Kidney (tissue), 14 donors: Measurements from ENCODE around the gene DBX2. TPM values are rescaled to one million over a fixed set of nuclear protein-coding genes. Genes with fewer than 3 reads are reported as not detected.

ENCODE experiments used
- DNase-seq, 5 donors: peaks; one replicate each; pipeline ENCODE4 v3.0.0-alpha.2; 2013 to 2020
- FAIRE-seq: peaks from 2 replicates; lab custom pipeline; 2012; peaks lifted over from hg19 to GRCh38; lab: Jason Lieb, UNC
- H3K27ac ChIP-seq, 2 donors: one replicate each; pipeline ENCODE4 v1.7.0; 2013; ENCODE audit warnings: low read depth in 2 of 2, low read length in 2 of 2, inconsistent platforms in 1 of 2
- H3K27me3 ChIP-seq: one replicate; pipeline ENCODE4 v1.7.1; 2013; ENCODE audit warnings: low read length, inconsistent platforms; ENCODE audit not compliant: control insufficient read depth, insufficient read depth
- H3K36me3 ChIP-seq, 3 donors: one replicate each; pipeline versions ENCODE4 v1.7.0 to v1.7.1; 2013; ENCODE audit warnings: low read length in 3 of 3, control low read depth in 1 of 3, inconsistent platforms in 1 of 3; ENCODE audit not compliant: insufficient read depth in 3 of 3, control insufficient read depth in 2 of 3
- H3K4me1 ChIP-seq, 3 donors: one replicate each; pipeline versions ENCODE4 v1.7.0 to v1.7.1; 2013; ENCODE audit warnings: low read length in 3 of 3, inconsistent platforms in 1 of 3, low read depth in 1 of 3; ENCODE audit not compliant: control insufficient read depth in 2 of 3, insufficient read depth in 2 of 3
- H3K4me3 ChIP-seq, 3 donors: one replicate each; pipeline versions ENCODE4 v1.7.0 to v1.8.1; 2013; ENCODE audit warnings: low read length in 3 of 3, control low read depth in 1 of 3, inconsistent platforms in 1 of 3
- H3K9ac ChIP-seq, 3 donors: one replicate each; pipeline versions ENCODE4 v1.7.0 to v1.7.1; 2013; ENCODE audit warnings: low read length in 3 of 3, control low read depth in 1 of 3, inconsistent platforms in 1 of 3
- H3K9me3 ChIP-seq, 3 donors: one replicate each; pipeline versions ENCODE4 v1.7.0 to v1.7.1; 2013; ENCODE audit warnings: low read length in 3 of 3, control low read depth in 1 of 3, inconsistent platforms in 1 of 3; ENCODE audit not compliant: control insufficient read depth in 2 of 3, insufficient read depth in 1 of 3
- intact Hi-C: fragments of 100-400 bp; cut with DNase I; formaldehyde crosslinking; loops from one replicate; pipeline ENCODE4 v1.11.1; 2022
- polyA plus RNA-seq: library from polyadenylated mRNA; stranded (reverse); fragments of 350-450 nt; fragmentation: Illumina TruSeq; extraction: RNeasy Lipid Tissue Mini Kit (QIAGEN cat#74804); gene quantifications from one replicate; pipeline ENCODE4 v1.2.3, GENCODE V29; 2014; ENCODE audit warnings: low read depth, low replicate concordance; ENCODE audit not compliant: insufficient read depth
- total RNA-seq: library from RNA; stranded (reverse); fragmentation: NEBNext Ultra II Directional; extraction: Animal tissue kit (Norgen Biotek cat#: 25700); gene quantifications from one replicate; pipeline ENCODE4 v1.2.1, GENCODE V29; 2021
- TF ChIP-seq, protein P1 (sequence below): IDR thresholded peaks from 3 replicates; pipeline ENCODE4 v1.5.1; 2012; ENCODE audit warnings: mild to moderate bottlenecking, moderate library complexity, borderline replicate concordance; ENCODE audit not compliant: insufficient read depth; ENCODE audit errors: extremely low read depth
- donor health status: control.
- donor health status: control.
- donor health status: control.
- donor health status: control.
- donor health status: control.
- donor health status: DM: yes; HTN: yes; CAD: no.
- donor health status: Normal renal cell carcinoma (clear cell type).

DBX2 gene
- total and polyA plus RNA-seq, 2 donors from 2014 or later, result not detected

DNA sequence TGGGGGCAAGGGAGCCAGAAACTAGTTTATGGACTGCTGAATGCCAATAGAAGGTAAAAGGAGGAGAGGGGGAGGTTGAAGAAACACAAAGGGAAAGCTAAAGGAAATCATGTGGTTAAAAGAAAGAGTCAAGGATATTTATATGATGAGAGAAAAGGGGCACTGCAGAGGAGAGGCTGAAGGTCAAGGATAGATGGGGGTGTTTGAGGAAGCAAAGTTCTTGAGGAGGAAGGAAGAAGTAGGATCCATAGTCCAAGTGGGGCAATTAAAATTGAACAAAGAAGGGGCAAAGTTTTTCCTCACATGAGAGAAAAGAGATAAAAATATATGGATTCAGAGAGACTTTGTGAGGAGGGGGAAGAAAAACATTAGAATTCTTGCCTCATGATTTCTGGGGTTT is 10.1 kb upstream of the DBX2 start:
- DNase-seq (no peak), FAIRE-seq (no peak)
- Histone ChIP-seq H3K27me3 (no peaks in the 10 kb centered on the region), H3K27ac (no peak overlapping the region), H3K9ac (no peak overlapping the region), H3K4me3 (no peak overlapping the region), H3K4me1 (no peaks in the 10 kb centered on the region), H3K9me3 (no peaks in the 10 kb centered on the region), H3K36me3 (no peaks in the 10 kb centered on the region)
- intact Hi-C loops, result no loop called here
- TF ChIP-seq, protein P1, sequence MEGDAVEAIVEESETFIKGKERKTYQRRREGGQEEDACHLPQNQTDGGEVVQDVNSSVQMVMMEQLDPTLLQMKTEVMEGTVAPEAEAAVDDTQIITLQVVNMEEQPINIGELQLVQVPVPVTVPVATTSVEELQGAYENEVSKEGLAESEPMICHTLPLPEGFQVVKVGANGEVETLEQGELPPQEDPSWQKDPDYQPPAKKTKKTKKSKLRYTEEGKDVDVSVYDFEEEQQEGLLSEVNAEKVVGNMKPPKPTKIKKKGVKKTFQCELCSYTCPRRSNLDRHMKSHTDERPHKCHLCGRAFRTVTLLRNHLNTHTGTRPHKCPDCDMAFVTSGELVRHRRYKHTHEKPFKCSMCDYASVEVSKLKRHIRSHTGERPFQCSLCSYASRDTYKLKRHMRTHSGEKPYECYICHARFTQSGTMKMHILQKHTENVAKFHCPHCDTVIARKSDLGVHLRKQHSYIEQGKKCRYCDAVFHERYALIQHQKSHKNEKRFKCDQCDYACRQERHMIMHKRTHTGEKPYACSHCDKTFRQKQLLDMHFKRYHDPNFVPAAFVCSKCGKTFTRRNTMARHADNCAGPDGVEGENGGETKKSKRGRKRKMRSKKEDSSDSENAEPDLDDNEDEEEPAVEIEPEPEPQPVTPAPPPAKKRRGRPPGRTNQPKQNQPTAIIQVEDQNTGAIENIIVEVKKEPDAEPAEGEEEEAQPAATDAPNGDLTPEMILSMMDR, result no peak

DNA sequence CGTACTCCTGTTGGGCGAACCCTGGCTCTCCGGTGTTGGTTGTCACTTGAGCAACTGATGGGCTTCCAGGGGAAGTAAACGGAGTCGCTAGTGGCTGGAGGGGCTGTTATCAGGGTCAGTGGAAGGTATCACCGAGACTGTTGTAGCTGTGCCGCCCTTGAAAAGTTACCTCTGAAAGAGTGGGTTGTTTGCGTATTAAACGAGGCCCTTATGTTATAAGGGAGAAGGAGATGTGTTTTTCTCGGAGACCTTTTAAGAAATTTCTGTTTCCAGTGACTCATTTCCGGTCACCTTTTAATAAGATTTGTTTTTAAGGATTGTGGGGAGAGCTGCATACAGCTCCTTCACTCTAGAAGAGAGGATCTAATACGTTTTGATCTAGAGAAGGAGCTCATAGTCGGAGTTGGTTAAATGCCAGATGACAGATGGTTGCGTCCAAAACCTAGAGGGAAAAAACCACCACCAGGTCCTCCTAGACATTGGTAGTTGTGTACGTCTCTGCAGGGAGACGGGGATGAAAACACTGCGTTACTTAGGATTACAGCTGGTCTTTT is 750 bp upstream of the DBX2 start:
- Histone ChIP-seq H3K4me1 (no peaks in the 10 kb centered on the region), H3K4me3 (peak overlapping the region in 2 of 3 donors; percentile 12 to 13), H3K9ac (no peak overlapping the region), H3K27ac (no peak overlapping the region), H3K36me3 (no peaks in the 10 kb centered on the region), H3K27me3 (peaks cover 17% of the 10 kb centered on the region), H3K9me3 (no peaks in the 10 kb centered on the region)
- DNase-seq (peak in 2 of 5 donors; percentile 16 to 30), FAIRE-seq (no peak)
- TF ChIP-seq, protein P1, result no peak
- intact Hi-C loops, result no loop called here

DNA sequence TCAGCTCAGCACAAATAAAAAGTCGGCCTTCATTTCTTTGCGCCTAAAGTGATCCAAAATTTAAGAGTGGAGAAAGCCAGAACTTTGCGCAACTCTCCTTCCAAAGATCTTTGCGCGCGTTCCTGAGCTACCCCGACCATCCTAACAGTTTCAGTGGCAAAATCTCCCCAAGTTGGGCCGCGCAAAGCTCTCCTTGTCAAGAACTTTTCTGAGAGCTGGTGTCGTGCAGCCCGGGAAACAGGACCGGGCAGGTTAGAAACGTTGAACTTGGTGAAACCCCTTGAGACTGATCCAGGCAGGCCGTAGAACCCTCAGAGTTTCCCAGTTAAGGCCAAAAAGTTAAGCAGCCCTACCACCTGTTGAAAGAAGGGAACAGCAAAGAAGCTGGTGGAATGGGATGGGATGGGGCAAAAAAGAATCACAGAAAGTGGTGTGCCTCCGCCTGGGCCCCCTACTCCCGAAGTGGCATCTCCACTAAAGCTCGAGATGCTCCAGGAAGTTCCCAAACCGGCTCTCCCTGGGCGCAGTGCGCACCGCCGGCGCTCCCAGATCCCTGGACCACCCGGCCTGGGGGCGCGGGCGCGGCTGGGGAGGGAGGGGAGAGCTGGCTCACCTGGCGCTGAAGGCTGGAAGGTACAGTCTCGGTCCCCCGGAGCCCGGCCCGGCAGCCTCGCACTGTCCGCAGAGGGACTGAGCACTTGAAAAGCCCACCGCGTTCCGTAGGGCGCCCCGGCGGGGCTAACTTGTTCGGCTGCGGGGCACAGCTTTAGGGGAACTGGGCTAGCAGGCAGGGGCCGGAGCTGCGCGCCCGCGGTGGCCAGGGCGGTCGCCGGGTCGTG is 768 bp downstream of the DBX2 start:
- TF ChIP-seq, protein P1, result no peak
- DNase-seq, result peak; percentile 13 to 48 (median 29)
- Histone ChIP-seq H3K4me3 (peak overlapping the region in 1 of 3 donors; percentile 13), H3K9ac (no peak overlapping the region), H3K4me1 (no peaks in the 10 kb centered on the region), H3K27ac (no peak overlapping the region), H3K9me3 (no peaks in the 10 kb centered on the region), H3K27me3 (peaks cover 17% of the 10 kb centered on the region), H3K36me3 (no peaks in the 10 kb centered on the region)
- intact Hi-C loops, result no loop called here
- no peak for FAIRE-seq
